Measurements from ENCODE around the gene SOHLH2. TPM values are rescaled to one million over a fixed set of nuclear protein-coding genes. Genes with fewer than 3 reads are reported as not detected.

The SOHLH2 gene
- 1 to 10 TPM in 3 of 4 donors, under 1 TPM in 1; 0.74 to 4.1 (median 2.4) TPM for polyA plus RNA-seq (ENCODE audit: insufficient read length in 4 of 4)

- DNase-seq (ENCODE audit: low read depth in 4 of 4, low spot score in 3 of 4): no peak
Observed at GRCh38 chr13:36214163-36214921, at the start of gene SOHLH2. SOHLH2 (minus strand) TSS chr13:36214556; CDS start chr13:36214526, 30 bp downstream.

- DNase-seq (ENCODE audit: low read depth in 4 of 4, low spot score in 3 of 4): no peak
Observed at GRCh38 chr13:36261976-36262375, 47.6 kb upstream of the SOHLH2 start.

GRCh38 chr13:36261011-36261410, 46.7 kb upstream of the SOHLH2 start:
- no peak for DNase-seq (ENCODE audit: low read depth in 4 of 4, low spot score in 3 of 4)

GRCh38 chr13:36259361-36260137, 45.2 kb upstream of the SOHLH2 start:
- DNase-seq (ENCODE audit: low read depth in 4 of 4, low spot score in 3 of 4): no peak

GRCh38 chr13:36258831-36259230, 44.5 kb upstream of the SOHLH2 start:
- no peak for DNase-seq (ENCODE audit: low read depth in 4 of 4, low spot score in 3 of 4)

GRCh38 chr13:36251526-36251925, 37.2 kb upstream of the SOHLH2 start:
- DNase-seq (ENCODE audit: low read depth in 4 of 4, low spot score in 3 of 4): no peak

GRCh38 chr13:36251017-36251416, 36.7 kb upstream of the SOHLH2 start:
- no peak for DNase-seq (ENCODE audit: low read depth in 4 of 4, low spot score in 3 of 4)

GRCh38 chr13:36248700-36249099, 34.3 kb upstream of the SOHLH2 start:
- no peak for DNase-seq (ENCODE audit: low read depth in 4 of 4, low spot score in 3 of 4)

- DNase-seq (ENCODE audit: low read depth in 4 of 4, low spot score in 3 of 4): no peak
Observed at GRCh38 chr13:36244990-36245389, 30.6 kb upstream of the SOHLH2 start.

- DNase-seq (ENCODE audit: low read depth in 4 of 4, low spot score in 3 of 4): no peak
Observed at GRCh38 chr13:36244073-36244472, 29.7 kb upstream of the SOHLH2 start.

- no peak for DNase-seq (ENCODE audit: low read depth in 4 of 4, low spot score in 3 of 4)
Observed at GRCh38 chr13:36242761-36243160, 28.4 kb upstream of the SOHLH2 start.

- no peak for DNase-seq (ENCODE audit: low read depth in 4 of 4, low spot score in 3 of 4)
Observed at GRCh38 chr13:36231236-36231635, 16.9 kb upstream of the SOHLH2 start.

GRCh38 chr13:36224730-36225129, 10.4 kb upstream of the SOHLH2 start:
- DNase-seq (ENCODE audit: low read depth in 4 of 4, low spot score in 3 of 4): no peak

- no peak for DNase-seq (ENCODE audit: low read depth in 4 of 4, low spot score in 3 of 4)
Observed at GRCh38 chr13:36219883-36220282, 5.5 kb upstream of the SOHLH2 start.

GRCh38 chr13:36217456-36217855, 3.1 kb upstream of the SOHLH2 start:
- no peak for DNase-seq (ENCODE audit: low read depth in 4 of 4, low spot score in 3 of 4)

GRCh38 chr13:36212789-36213188, 1.6 kb downstream of the SOHLH2 start:
- DNase-seq (ENCODE audit: low read depth in 4 of 4, low spot score in 3 of 4): no peak

GRCh38 chr13:36211567-36211966, 2.8 kb downstream of the SOHLH2 start:
- DNase-seq (ENCODE audit: low read depth in 4 of 4, low spot score in 3 of 4): no peak

- no peak for DNase-seq (ENCODE audit: low read depth in 4 of 4, low spot score in 3 of 4)
Observed at GRCh38 chr13:36210738-36211137, 3.6 kb downstream of the SOHLH2 start.

- no peak for DNase-seq (ENCODE audit: low read depth in 4 of 4, low spot score in 3 of 4)
Observed at GRCh38 chr13:36207672-36208071, 6.7 kb downstream of the SOHLH2 start.

- no peak for DNase-seq (ENCODE audit: low read depth in 4 of 4, low spot score in 3 of 4)
Observed at GRCh38 chr13:36193151-36193855, 21.1 kb downstream of the SOHLH2 start.

- DNase-seq (ENCODE audit: low read depth in 4 of 4, low spot score in 3 of 4): no peak
Observed at GRCh38 chr13:36192166-36192565, 22.2 kb downstream of the SOHLH2 start.
